GM10248 (cell line): ENCODE measurements around the gene LGALS4.
"Not testable (repeated sequence)": the region's sequence is repeated elsewhere in the genome, so short reads cannot be mapped to it uniquely, and the experiment has no call there.

Source experiments
- CTCF ChIA-PET: fragments of 300-600 bp; sonication (Branson Sonifier 250); formaldehyde crosslinking; extraction: SDS; loops from one replicate; lab custom pipeline; 2021; ENCODE audit warnings: antibody characterized with exemption; lab: Yijun Ruan, JAX
- POLR2A ChIA-PET: fragments of 350-650 bp; sonication (Branson Sonifier 250); formaldehyde crosslinking; extraction: SDS; loops from one replicate; lab custom pipeline; 2020; ENCODE audit warnings: antibody characterized with exemption; lab: Yijun Ruan, JAX
- DNase-seq: peaks from one replicate; pipeline ENCODE4 v3.0.0; 2012; ENCODE audit errors: extremely low spot score
- CTCF ChIP-seq: IDR thresholded peaks from 2 replicates; pipeline ENCODE4 v1.5.1; 2012; ENCODE audit warnings: mild to moderate bottlenecking, low read depth; ENCODE audit errors: extremely low read depth, missing control alignments, control extremely low read depth

LGALS4 gene

DNA sequence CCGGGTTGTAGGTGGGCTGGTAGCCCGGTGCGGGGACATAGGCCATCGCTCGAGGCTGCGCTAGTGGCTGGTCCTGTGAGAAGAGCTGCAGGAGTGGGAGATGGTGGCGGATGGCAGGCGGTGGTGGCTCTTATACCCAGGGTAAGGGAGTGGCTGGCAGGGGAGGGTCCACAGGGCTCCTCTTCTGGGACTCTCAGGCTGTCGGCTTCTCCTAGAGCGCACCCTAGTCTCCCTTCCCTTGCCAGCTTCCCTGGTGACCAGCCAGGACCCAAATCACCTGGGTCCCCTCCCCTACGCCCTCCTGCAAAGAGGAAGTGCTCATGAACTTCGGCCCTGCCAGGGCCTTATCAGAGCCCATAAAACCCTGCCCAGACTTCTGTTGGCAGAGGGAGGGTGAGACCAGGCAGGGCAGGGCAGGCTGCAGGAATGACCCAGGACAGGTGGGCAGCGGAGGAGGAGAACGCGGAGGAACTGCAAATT is at the start of gene LGALS4:
Gene LGALS4, minus strand, starts transcription at position 105 of the 480 bp plus-strand sequence. Its CDS starts 59 bp downstream, at position 46.
- no peak for TF ChIP-seq CTCF
- no peak for DNase-seq
- CTCF ChIA-PET, result interaction anchor here (1.4 to 2.4 kb wide), 2 partner anchors 9 to 14 kb away, joined by 3 to 5 read pairs; no protein-coding TSS in a partner anchor
- POLR2A ChIA-PET, result no interaction called here

DNA sequence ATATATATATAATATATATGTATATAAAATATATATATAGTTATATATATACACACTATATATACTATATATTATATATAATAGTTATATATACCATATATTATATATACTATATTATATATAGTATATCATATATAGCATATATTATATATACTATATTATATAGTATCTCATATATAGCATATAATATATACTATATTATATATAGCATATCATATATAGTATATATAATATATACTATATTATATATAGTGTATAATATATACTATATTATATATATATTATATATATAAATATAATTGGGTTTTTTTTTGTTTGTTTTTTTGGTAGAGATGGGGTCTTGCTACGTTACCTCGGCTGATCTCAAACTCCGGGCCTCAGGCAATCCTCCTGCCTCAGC is 48.6 kb upstream of the LGALS4 start:
- no peak for DNase-seq
- TF ChIP-seq CTCF, result no peak
- ChIA-PET POLR2A (interaction anchor here (0.6 kb wide), 2 partner anchors 15 to 277 kb away, joined by 3 read pairs; no protein-coding TSS in a partner anchor), CTCF (interaction anchor here (1.1 to 2.6 kb wide), 9 partner anchors 8 to 459 kb away, joined by 3 to 13 read pairs (median 4); partner anchors contain the start of genes ECH1, FAM98C, MRPS12 and SARS2)

DNA sequence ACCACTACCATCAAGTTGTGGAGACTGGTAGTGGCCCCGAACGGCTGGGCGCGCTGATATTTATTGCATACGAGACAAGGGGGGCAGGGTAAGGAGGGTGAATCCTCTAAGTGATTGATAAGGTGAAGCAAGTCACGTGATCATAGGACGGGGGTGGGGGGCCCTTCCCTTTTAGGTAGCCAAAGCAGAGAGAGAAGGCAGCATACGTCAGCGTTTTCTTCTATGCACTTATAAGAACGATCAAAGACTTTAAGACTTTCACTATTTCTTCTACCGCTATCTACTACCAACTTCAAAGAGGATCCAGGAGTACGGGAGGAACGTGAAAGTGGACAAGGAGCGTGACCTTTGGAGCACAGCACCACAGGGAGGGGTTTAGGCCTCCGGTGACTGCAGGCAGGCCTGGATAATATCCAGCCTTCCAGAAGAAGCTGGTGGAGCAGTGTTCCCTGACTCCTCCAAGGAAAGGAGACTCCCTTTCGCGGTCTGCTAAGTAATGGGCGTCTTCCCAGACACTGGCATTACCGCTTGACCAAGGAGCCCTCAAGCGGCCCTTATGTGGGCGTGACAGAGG is 47.0 kb upstream of the LGALS4 start:
- DNase-seq, POLR2A ChIA-PET: not testable (repeated sequence)
- CTCF ChIA-PET, result interaction anchor here (1.7 to 2.6 kb wide), 2 partner anchors 10 to 16 kb away, joined by 4 to 13 read pairs; no protein-coding TSS in a partner anchor

- POLR2A ChIA-PET, result interaction anchor here (0.6 kb wide), 1 partner anchor 51 kb away, joined by 3 read pairs; no protein-coding TSS in a partner anchor
- CTCF ChIA-PET, result interaction anchor here (0.9 to 2.4 kb wide), 4 partner anchors 9 to 22 kb away, joined by 3 to 19 read pairs (median 4); partner anchors contain the start of gene RINL
Measured at GRCh38 chr19:38856813-38857212, 44.1 kb upstream of the LGALS4 start.

DNA sequence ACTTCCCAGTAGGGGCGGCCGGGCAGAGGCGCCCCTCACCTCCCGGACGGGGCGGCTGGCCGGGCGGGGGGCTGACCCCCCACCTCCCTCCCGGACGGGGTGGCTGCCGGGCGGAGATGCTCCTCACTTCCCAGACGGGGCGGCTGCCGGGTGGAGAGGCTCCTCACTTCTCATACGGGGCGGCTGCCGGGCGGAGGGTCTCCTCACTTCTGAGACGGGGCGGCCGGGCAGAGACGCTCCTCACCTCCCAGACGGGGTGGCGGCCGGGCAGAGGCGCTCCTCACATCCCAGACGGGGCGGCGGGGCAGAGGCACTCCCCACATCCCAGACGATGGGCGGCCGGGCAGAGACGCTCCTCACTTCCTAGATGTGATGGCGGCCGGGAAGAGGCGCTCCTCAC is 43.0 kb upstream of the LGALS4 start:
- POLR2A ChIA-PET, CTCF ChIA-PET, DNase-seq: not testable (repeated sequence)

More at GRCh38 chr19:38856813-38857212, 44.1 kb upstream of the LGALS4 start:
- no peak for DNase-seq
- TF ChIP-seq CTCF, result no peak

- DNase-seq, POLR2A ChIA-PET, CTCF ChIA-PET: not testable (repeated sequence)
Measured at GRCh38 chr19:38854961-38855360, 42.2 kb upstream of the LGALS4 start.

DNA sequence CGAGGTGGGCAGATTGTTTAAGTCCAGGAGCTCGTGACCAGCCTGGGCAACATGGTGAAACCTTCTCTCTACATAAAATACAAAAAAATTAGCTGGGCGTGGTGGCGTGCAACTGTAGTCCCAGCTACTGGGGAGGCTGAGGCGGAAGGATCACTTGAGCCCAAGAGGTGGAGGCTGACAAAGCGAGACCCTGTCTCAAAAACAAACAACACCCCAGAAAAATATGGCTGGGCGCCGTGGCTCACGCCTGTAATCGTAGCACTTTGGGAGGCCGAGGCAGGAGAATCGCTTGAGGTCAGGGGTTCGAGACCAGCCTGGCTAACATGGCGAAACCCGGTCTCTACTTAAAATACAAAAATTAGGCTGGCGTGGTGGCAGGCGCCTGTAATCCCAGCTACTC is 40.5 kb upstream of the LGALS4 start:
- no peak for TF ChIP-seq CTCF
- POLR2A ChIA-PET, result interaction anchor here (0.7 kb wide), 1 partner anchor 13 kb away, joined by 3 read pairs; no protein-coding TSS in a partner anchor
- CTCF ChIA-PET, result interaction anchor here (0.7 to 1.7 kb wide), 5 partner anchors 8 to 18 kb away, joined by 3 to 7 read pairs (median 5); no protein-coding TSS in a partner anchor
- no peak for DNase-seq

DNA sequence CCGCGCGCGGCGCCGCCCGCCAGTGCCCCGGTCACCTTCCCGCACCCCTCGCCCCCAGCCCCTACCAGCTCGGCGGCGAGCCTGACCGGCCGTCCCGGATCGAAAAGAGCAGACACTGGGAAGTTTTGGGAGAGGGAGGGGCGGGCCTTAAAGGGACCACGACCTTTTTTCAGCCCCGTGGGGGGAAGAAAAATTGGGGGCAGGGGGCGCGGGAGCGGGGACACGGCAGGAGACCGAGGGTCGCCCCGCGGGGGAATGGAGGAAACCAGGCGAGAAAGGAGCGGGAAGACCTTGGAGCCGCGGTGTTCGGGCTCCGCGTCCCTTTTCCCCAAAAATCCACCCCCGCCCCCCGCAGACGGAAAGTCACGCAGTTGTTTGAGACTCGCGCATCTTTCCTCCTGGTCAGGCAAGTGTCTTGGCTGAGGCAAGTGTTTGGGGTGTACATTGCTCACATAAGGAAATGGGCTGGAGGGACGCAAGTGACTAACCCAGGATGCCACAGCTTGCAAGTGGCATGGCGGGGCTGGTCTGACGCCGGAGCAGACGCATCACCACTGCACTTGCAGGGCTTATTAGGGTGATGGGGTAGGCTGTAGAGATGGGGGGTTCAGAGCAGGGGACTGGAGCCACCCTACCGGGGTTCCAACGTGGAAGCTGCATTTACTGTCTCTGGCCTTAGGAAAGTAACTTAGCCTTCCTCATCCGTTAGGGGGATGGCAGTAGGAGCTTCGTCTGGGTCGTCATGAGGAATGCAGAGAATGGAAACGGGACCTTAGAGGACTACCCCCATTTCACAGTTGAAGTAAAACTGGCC is 39.7 kb upstream of the LGALS4 start:
- POLR2A ChIA-PET, result interaction anchor here (0.7 kb wide), 1 partner anchor 12 kb away, joined by 3 read pairs; no protein-coding TSS in a partner anchor
- DNase-seq, result no peak
- TF ChIP-seq CTCF, result no peak
- CTCF ChIA-PET, result interaction anchor here (0.7 to 2.1 kb wide), 8 partner anchors 9 to 449 kb away, joined by 3 to 7 read pairs (median 5); partner anchors contain the start of genes FAM98C, MRPS12 and SARS2
